Measurements from ENCODE around the gene TBC1D32. TPM values are rescaled to one million over a fixed set of nuclear protein-coding genes. Genes with fewer than 3 reads are reported as not detected.

Gene TBC1D32
- total RNA-seq, 3 donors from 2014 or later (not counting 1 experiment from before 2014, with no cell fraction given) = 8.9 to 17.4 (median 14.2) TPM

DNA sequence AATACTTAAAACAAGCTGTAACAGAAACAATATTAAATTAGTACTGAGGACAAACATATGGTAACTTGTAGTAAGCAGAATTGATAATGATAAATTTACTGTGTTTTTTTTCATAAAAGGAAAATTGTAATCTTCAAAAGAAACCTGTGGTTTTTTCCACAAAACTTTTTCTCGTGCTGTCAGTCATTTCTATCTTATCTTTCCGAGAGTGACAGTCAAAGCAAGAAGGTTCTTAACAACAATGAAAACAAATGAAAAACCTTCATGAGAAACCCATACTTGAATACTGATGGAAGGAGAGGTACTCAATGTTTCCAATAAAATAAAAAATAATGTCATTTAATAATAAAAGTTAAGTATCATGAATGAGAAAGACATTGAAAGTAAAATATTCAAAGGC is 174.0 kb downstream of the TBC1D32 start:
- Histone ChIP-seq H3K36me3 (ENCODE audit: control insufficient read depth, insufficient read depth, low read length) (peaks cover 16% of the 10 kb centered on the region), H3K9me3 (ENCODE audit: control insufficient read depth, insufficient read depth, low read length) (no peaks in the 10 kb centered on the region), H3K4me3 (ENCODE audit: low read length) (no peak overlapping the region), H3K27me3 (ENCODE audit: control insufficient read depth, insufficient read depth, low read length) (no peaks in the 10 kb centered on the region), H3K4me1 (ENCODE audit: control insufficient read depth, insufficient read depth, low read length) (no peaks in the 10 kb centered on the region), H3K27ac (ENCODE audit: low read length) (no peak overlapping the region)
- no CpG with 5 or more reads among the region's 2 CpGs for WGBS (ENCODE audit: insufficient coverage)
- no peaks in the 10 kb centered on the region for H3K4me1 Mint-ChIP-seq
- intact Hi-C loops (cut with micrococcal nuclease) = no loop called here
- H3K9me3 Mint-ChIP-seq = peaks cover 11 to 18% of the 10 kb centered on the region in 2 donors
- H3K36me3 Mint-ChIP-seq = peaks cover 33% of the 10 kb centered on the region
- H3K4me3 Mint-ChIP-seq = no peak overlapping the region
- TF ChIP-seq, protein P1, sequence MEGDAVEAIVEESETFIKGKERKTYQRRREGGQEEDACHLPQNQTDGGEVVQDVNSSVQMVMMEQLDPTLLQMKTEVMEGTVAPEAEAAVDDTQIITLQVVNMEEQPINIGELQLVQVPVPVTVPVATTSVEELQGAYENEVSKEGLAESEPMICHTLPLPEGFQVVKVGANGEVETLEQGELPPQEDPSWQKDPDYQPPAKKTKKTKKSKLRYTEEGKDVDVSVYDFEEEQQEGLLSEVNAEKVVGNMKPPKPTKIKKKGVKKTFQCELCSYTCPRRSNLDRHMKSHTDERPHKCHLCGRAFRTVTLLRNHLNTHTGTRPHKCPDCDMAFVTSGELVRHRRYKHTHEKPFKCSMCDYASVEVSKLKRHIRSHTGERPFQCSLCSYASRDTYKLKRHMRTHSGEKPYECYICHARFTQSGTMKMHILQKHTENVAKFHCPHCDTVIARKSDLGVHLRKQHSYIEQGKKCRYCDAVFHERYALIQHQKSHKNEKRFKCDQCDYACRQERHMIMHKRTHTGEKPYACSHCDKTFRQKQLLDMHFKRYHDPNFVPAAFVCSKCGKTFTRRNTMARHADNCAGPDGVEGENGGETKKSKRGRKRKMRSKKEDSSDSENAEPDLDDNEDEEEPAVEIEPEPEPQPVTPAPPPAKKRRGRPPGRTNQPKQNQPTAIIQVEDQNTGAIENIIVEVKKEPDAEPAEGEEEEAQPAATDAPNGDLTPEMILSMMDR (IDR thresholded peaks at IDR 0.05) = no peak
- H3K27ac Mint-ChIP-seq = no peak overlapping the region
- no peak for ATAC-seq
- no peak for DNase-seq
- no peaks in the 10 kb centered on the region for H3K27me3 Mint-ChIP-seq (ENCODE audit: low read depth in 2 of 2)

DNA sequence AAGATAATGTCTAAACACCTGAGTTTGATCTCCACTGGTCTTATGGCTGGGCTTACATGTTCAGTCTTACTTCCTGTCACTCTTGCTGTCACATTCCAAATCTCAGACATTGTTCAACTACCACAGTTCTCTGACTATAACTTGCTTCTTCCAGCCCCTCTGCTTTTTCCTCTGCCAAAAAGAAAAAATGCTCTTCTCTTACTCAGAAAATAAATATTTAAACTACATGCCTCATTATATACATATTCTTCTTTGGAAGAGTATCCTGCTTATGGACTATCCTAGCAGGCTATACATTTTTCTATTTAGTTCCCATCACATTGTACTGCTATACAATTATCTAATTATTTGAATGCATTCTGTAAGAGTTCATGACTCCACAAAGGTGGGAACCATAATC is 175.4 kb downstream of the TBC1D32 start:
- Mint-ChIP-seq H3K4me1 (no peaks in the 10 kb centered on the region), H3K27ac (no peak overlapping the region), H3K36me3 (peaks cover 33% of the 10 kb centered on the region), H3K4me3 (no peak overlapping the region), H3K27me3 (ENCODE audit: low read depth in 2 of 2) (no peaks in the 10 kb centered on the region), H3K9me3 (peaks cover 11 to 18% of the 10 kb centered on the region in 2 donors)
- TF ChIP-seq, protein P1 (IDR thresholded peaks at IDR 0.05) = no peak
- Histone ChIP-seq H3K4me1 (ENCODE audit: control insufficient read depth, insufficient read depth, low read length) (no peaks in the 10 kb centered on the region), H3K27ac (ENCODE audit: low read length) (no peak overlapping the region), H3K4me3 (ENCODE audit: low read length) (no peak overlapping the region), H3K27me3 (ENCODE audit: control insufficient read depth, insufficient read depth, low read length) (no peaks in the 10 kb centered on the region), H3K9me3 (ENCODE audit: control insufficient read depth, insufficient read depth, low read length) (peaks cover 4% of the 10 kb centered on the region), H3K36me3 (ENCODE audit: control insufficient read depth, insufficient read depth, low read length) (peaks cover 16% of the 10 kb centered on the region)
- no peak for ATAC-seq
- DNase-seq = no peak
- intact Hi-C loops (cut with micrococcal nuclease) = no loop called here

DNA sequence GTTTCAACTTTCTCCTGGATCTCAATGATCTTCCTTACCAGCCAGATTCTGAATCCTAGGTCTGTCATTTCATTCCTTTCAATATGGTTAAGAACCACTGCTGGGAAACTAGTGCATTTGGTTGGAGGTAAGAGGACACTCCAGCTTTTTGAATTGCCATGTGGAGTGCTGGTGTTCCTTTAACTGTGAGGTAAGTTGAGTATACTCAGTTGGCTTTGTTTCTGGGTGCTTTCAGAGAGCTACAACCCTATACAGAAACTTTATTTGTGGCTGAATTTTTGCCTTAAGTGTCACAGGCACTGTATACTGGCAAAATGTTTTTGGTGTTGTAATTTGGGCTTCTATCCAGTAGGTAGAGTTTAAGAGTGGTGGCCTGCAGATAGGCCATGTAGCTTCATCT is 175.8 kb downstream of the TBC1D32 start:
- H3K36me3 Mint-ChIP-seq = peaks cover 33% of the 10 kb centered on the region
- no peak overlapping the region for H3K27ac Mint-ChIP-seq
- DNase-seq (no peak), ATAC-seq (no peak)
- no peaks in the 10 kb centered on the region for H3K4me1 Mint-ChIP-seq
- no peak overlapping the region for H3K4me3 ChIP-seq (ENCODE audit: low read length)
- peaks cover 16% of the 10 kb centered on the region for H3K36me3 ChIP-seq (ENCODE audit: control insufficient read depth, insufficient read depth, low read length)
- peaks cover 11 to 18% of the 10 kb centered on the region in 2 donors for H3K9me3 Mint-ChIP-seq
- H3K4me3 Mint-ChIP-seq = no peak overlapping the region
- no peaks in the 10 kb centered on the region for H3K27me3 Mint-ChIP-seq (ENCODE audit: low read depth in 2 of 2)
- H3K9me3 ChIP-seq (ENCODE audit: control insufficient read depth, insufficient read depth, low read length) = peaks cover 8% of the 10 kb centered on the region
- no peaks in the 10 kb centered on the region for H3K27me3 ChIP-seq (ENCODE audit: control insufficient read depth, insufficient read depth, low read length)
- TF ChIP-seq, protein P1 (IDR thresholded peaks at IDR 0.05) = no peak
- H3K4me1 ChIP-seq (ENCODE audit: control insufficient read depth, insufficient read depth, low read length) = no peaks in the 10 kb centered on the region
- no peak overlapping the region for H3K27ac ChIP-seq (ENCODE audit: low read length)
- intact Hi-C loops (cut with micrococcal nuclease) = no loop called here

DNA sequence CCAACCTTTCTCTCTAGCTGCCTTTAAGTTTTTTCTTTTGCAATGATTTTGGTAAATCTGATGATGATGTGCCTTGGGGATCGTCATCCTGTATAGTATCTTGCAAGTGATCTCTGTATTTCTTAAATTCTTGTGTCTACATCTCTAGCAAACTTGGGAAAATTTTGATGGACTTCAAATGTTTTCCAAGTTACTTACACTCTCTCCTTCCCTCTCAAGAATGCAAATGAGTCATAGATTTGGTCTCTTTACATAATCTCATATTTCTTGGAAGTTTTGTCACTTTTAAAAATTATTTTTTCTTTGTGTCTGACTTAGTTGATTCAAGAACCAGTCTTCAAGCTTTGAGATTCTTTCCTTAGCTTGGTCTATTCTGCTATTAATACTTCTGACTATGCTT is 176.4 kb downstream of the TBC1D32 start:
- intact Hi-C loops (cut with micrococcal nuclease) = no loop called here
- H3K27ac Mint-ChIP-seq = no peak overlapping the region
- no peak overlapping the region for H3K4me3 Mint-ChIP-seq
- peaks cover 16% of the 10 kb centered on the region for H3K36me3 ChIP-seq (ENCODE audit: control insufficient read depth, insufficient read depth, low read length)
- no peak overlapping the region for H3K4me3 ChIP-seq (ENCODE audit: low read length)
- H3K36me3 Mint-ChIP-seq = peaks cover 35% of the 10 kb centered on the region
- H3K4me1 Mint-ChIP-seq = no peaks in the 10 kb centered on the region
- H3K9me3 Mint-ChIP-seq = peaks cover 11 to 18% of the 10 kb centered on the region in 2 donors
- H3K27me3 Mint-ChIP-seq (ENCODE audit: low read depth in 2 of 2) = no peaks in the 10 kb centered on the region
- H3K4me1 ChIP-seq (ENCODE audit: control insufficient read depth, insufficient read depth, low read length) = no peaks in the 10 kb centered on the region
- DNase-seq (no peak), ATAC-seq (no peak)
- H3K27ac ChIP-seq (ENCODE audit: low read length) = no peak overlapping the region
- no CpG with 5 or more reads among the region's 1 CpG for WGBS (ENCODE audit: insufficient coverage)
- peaks cover 14% of the 10 kb centered on the region for H3K9me3 ChIP-seq (ENCODE audit: control insufficient read depth, insufficient read depth, low read length)
- TF ChIP-seq, protein P1 (IDR thresholded peaks at IDR 0.05) = no peak
- no peaks in the 10 kb centered on the region for H3K27me3 ChIP-seq (ENCODE audit: control insufficient read depth, insufficient read depth, low read length)
